HG02588 (cell line): ENCODE data around the gene ARHGEF4.
"Not testable (repeated sequence)": the region's sequence is repeated elsewhere in the genome, so short reads cannot be mapped to it uniquely, and the experiment has no call there.

Experiments
- ATAC-seq: cut with Tn5 transposase; IDR thresholded peaks from one replicate; pipeline ENCODE4 v1.9.1; 2021; ENCODE audit warnings: mild to moderate bottlenecking, moderate library complexity; ENCODE audit not compliant: unreplicated experiment

The ARHGEF4 gene

GRCh38 chr2:131046028-131046917 lies 209.6 kb downstream of the ARHGEF4 start:
- ATAC-seq: no peak

- ATAC-seq: no peak
Measured at GRCh38 chr2:131046918-131047652, 210.4 kb downstream of the ARHGEF4 start.

- ATAC-seq: no peak
Measured at GRCh38 chr2:131047920-131048560, 211.3 kb downstream of the ARHGEF4 start.

DNA sequence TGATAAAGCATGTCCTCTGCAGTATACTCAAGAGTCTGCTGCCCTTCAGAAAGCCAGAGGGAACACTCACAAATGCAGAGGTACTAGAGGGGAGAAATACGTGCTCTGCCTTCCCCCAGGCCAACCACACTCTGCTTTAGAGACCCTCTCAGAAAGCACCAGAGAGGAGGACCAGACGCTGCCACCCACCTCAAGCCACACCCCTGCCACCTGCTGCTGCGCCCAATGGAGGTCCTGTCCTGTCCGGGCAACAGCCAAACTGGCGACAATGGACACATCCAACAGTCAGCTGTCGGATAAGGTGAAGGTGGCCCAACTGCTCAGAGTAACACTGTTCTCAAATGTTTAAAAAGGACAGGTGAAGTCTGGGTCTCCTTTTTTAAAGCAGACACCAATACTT lies 211.9 kb downstream of the ARHGEF4 start:
- no peak for ATAC-seq

- no peak for ATAC-seq
Measured at GRCh38 chr2:131049150-131049718, 212.5 kb downstream of the ARHGEF4 start.

GRCh38 chr2:131050896-131051295 lies 214.2 kb downstream of the ARHGEF4 start:
- ATAC-seq: no peak

DNA sequence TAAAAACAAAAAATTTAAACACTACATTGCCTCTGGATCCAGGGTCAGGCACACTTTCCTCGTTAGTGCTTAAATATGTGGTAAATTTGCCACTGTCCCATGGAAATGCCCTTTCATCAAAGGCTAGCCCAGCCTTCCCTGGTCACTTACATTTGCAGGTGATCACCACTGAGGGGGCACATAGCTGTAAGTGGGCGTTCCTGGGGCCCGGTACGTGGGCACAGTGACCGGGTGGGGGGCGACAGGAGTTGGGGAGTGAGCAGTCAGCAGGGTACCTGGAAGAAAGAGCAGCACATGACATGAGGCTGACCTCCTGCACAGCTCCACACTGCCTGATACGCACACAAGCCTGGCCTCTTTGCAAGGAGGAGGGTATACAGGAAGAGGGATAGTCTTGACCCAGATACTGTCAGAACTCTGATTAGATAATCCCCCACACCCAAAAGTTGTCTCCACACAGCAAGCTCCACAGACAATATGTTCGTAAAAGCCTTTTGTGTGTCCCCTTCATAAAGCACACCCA lies 216.1 kb downstream of the ARHGEF4 start:
- ATAC-seq: no peak

- no peak for ATAC-seq
Measured at GRCh38 chr2:131054488-131054887, 217.8 kb downstream of the ARHGEF4 start.

DNA sequence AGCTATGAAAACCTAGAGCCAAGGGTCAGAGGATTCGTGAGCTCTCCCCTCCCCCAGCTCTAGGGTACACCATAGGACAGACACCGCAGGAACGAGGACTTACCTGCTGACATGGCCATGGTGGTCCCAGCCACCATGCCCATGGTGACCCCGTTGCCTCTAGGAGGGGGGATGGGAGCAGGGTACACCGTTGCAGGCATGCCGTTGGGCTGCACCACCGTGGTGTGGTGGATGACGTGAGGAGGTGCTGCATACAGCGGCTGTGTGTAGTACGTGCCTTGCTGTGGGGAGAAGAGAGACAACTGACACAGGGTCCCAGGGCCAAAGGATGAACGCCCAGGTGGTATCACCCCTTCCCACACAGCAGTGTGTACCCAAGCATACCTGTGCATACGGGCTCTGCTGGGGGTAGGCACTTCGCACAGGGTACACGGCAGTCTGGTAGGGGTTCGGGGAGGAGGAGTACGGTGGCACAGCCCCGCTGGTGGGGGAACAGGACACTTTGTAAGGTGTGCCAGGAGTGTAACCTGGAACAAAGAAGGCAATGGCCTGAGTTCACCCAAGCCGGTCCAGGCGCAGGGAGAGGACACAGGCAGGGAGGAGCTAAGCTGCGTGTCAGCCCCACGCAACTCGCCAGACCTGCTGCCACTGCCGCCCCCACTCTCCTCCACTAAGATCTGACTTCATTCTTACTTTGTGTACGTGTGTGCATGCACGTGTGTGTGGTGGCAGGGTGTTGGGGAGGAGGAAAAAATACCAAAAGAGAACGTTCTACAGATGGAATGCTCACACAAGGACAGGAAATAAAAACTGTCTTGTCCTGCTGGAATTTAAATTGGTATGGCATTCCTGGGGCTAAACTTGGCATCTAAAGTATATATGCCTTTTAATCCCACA lies 218.7 kb downstream of the ARHGEF4 start:
- no peak for ATAC-seq

- ATAC-seq: no peak
Measured at GRCh38 chr2:131056204-131056931, 219.7 kb downstream of the ARHGEF4 start.

- ATAC-seq: no peak
Measured at GRCh38 chr2:131056932-131057287, 220.2 kb downstream of the ARHGEF4 start.

DNA sequence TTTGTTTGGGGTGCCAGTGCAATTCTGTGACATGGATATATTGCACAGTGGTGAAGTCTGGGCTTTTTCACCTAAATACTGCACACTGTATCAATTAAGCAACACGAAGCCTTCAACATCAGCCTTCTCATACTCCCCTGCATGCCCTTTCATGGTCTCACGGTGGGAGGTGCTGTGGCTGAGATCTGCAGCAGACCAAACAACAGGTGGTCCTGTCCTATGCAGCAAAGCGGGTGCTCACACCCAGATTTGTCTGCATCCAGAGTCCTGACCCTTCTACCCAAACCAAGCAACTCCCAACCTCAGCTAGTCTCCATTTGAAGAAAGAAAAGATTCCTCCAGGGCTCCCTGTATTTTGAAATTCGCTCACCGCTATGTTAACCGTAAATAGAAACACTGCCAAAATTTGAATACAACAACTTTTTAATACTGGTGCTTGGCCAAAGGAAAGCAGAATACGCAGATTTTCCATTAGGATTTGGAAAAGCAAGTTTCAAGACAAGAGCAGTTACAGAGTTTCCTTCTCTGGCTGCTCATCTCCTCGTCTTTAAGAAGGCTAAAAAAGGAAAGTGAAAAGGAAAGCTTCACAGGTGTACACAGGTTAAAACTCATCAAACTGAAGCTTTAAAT lies 221.6 kb downstream of the ARHGEF4 start:
- ATAC-seq: no peak

DNA sequence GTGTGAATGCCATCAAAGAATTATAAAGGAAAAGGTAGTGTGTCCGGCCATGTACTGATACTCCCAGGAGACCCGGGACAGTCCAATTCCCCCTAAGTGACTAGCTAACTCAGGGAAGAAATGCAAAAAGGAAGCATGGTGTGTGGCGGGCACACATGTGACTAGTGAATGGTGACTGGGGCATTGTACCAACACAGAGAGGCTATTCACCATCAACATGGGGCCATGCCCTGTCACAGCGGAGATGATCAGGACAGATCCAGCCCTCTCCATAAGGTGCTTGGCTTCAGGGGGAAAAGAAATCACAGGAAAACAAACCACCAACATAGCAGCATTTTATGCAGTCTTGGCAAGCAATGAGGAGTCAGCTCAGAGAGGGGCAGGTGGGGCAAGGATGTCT lies 222.2 kb downstream of the ARHGEF4 start:
- no peak for ATAC-seq

DNA sequence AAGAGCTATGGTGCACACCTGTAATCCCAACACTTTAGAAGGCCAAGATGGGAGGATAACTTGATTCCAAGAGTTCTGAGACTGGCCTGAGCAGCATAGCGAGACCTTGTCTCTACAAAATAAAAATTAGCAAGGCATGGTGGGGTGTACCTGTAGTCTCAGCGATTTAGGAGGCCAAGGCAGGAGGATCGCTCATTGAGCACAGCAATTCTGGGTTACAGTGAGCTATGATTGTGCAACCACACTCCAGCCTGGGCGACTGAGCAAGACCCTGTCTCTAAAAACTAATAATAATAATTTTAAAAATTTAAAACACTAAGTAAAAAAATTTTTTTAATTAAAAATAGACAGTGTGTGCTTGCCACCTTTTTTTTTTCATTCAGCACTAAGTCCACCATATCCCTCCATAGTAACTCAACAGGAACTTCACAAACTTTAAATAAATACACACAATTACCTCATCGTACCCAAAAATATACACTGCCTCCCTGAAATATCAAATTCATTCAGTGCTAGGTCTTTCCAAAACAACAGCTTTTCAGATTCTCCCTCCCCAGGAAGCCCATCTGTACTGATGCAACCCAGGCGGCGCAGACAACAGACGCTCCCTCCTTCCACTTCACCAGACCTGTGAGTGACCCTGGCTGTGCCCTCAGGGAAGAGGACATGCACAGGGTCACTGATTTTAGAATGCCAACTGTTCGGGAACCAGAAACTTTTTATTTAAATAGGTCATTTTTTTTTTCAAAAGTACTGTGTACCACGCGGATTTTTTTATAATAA lies 227.0 kb downstream of the ARHGEF4 start:
- ATAC-seq: no peak

GRCh38 chr2:131064589-131065512 lies 228.1 kb downstream of the ARHGEF4 start:
- ATAC-seq: no peak

- no peak for ATAC-seq
Measured at GRCh38 chr2:131067465-131068125, 230.9 kb downstream of the ARHGEF4 start.

DNA sequence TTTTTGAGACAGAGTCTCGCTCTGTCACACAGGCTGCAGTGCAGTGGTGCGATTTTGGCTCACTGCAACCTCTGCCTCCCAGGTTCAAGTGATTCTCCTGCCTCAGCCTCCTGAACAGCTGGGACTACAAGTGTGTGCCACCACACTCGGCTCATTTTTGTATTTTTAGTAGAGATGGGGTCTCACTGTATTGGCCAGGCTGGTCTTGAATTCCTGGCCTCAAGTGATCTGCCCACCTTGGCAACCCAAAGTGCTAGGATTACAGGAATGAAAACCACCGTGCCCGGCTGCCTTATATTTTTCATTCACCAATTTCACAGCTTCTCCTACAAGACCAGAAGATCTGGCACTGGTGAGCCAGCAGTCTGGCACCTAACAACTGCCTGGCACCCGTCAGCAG lies 231.5 kb downstream of the ARHGEF4 start:
- ATAC-seq: not testable (repeated sequence)
